Measurements from ENCODE around the gene KIZ.

Gene KIZ

DNA sequence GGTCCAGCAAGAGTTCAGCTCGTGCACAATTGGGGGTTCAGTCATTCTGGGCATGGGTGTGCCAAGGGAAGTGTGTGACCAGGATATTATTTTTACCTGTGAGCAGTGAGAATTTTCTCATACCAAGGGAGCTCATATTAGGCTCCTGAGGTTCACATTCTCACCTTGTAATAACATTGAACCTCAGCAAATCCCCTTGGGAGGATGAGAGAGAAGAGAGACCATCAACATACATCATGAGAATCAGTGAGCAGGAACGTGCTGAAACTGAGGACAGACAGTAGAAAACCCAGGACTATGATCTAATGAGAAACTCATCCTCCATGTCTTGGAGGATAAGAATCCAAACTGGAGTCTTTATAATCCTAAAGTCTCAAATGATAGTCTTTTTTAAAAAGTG lies 143.9 kb downstream of the KIZ start:
- DNase-seq (ENCODE audit: low spot score), result no peak

- no peak for DNase-seq (ENCODE audit: low spot score)
Measured at GRCh38 chr20:21270806-21271205, 144.9 kb downstream of the KIZ start.

- no peak for DNase-seq (ENCODE audit: low spot score)
Measured at GRCh38 chr20:21272279-21272678, 146.4 kb downstream of the KIZ start.

GRCh38 chr20:21272679-21273078 lies 146.8 kb downstream of the KIZ start:
- no peak for DNase-seq (ENCODE audit: low spot score)

GRCh38 chr20:21273755-21274386 lies 148.0 kb downstream of the KIZ start:
- no peak for DNase-seq (ENCODE audit: low spot score)

- DNase-seq (ENCODE audit: low spot score), result no peak
Measured at GRCh38 chr20:21278829-21279228, 152.9 kb downstream of the KIZ start.

DNA sequence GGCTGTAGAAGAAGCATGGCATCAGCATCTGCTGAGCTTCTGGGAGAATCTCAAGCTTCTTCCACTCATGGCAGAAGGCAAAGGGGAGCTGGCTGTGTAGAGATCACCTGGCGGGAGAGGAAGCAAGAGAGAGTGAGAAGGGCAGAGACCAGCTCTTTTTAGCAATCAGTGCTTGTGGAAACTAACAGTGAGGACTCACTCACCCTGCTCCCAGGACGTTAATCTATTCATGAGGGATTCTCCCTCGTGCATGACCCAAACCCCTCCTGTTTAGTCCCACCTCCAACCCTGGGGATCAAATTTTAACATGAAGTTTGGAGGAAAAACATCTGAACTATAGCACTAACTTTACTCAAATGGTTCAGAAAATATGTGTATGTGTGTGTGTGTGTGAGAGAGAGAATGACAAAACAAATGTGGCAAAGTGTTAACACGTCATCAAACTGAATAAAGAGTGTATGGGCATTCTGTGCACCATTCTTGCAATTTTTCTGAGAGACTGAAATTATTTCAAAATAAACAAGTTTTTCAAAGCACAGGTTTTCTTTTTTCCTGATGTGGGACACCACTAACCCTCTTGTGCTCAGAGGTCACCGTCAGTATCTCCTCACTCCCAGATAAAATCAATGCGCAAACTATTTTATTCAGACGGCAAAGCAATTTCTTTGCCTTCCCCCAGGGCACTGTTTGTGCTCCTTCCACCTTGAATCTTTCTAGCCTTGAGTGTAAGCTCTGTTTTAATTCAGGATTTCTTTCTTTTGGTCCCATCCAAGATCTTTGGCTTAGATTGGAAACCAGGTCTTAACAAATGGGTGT lies 154.0 kb downstream of the KIZ start:
- DNase-seq (ENCODE audit: low spot score), result no peak

GRCh38 chr20:21280522-21281016 lies 154.7 kb downstream of the KIZ start:
- DNase-seq (ENCODE audit: low spot score), result no peak

GRCh38 chr20:21286775-21287174 lies 160.9 kb downstream of the KIZ start:
- no peak for DNase-seq (ENCODE audit: low spot score)

GRCh38 chr20:21288587-21289370 lies 162.9 kb downstream of the KIZ start:
- DNase-seq (ENCODE audit: low spot score), result no peak

DNA sequence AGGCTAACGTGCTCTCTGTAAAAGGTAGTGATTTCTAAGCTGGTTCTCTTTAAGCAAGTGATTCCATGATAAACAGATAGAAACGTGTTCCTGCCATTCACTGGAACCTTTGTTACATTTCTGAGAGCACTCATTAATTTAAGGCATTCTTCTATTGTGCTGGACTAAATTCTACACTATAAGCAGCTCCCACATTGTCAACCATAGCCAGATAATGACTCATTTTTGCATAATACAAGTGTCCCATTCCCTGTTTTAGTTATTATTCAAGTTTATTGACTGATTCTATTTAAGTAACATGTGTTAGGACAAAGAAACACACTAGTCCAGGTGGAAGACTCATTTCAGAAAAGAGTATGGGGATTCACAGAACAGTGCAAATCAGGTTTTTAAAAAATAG lies 163.8 kb downstream of the KIZ start:
- DNase-seq (ENCODE audit: low spot score), result no peak

DNA sequence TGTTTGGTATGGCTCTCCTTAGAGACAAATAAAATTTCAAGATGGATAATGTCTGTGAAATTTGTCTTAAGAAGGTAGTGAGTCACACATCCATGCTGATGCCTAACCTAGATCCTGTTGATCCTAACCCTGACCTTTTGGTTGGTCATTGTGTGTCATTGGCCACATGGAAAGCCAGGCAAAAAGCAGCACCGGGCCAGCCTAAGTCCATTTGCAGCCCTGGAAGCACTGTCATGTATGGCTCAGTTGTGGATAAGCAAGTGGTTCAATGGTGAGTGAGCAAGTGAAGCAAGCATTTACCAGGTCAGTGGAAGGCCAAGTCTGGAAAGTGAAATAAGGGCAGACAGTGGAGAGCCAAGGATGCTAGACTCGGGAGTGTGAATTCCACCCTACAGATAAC lies 165.1 kb downstream of the KIZ start:
- peak; percentile 73 for DNase-seq (ENCODE audit: low spot score)

DNA sequence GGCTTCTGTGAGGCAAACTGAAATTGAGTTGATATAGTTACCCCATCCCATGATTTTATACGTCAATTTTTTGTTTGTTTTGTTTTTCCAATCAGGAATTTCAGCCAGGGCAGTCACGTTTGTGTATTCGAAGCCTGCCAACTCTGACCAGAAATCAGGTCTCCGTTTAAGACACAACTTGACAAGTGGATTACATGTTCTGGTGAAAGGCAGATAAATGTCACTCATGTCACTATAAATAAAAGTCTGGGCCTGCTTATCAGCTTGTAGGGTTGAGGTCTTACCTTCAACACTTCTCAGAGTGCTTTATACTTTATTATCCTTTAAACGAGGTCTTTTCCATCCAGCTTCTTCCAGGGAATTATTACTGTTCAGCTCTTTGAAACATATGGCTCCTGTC lies 168.9 kb downstream of the KIZ start:
- DNase-seq (ENCODE audit: low spot score), result no peak

Measured in AG08396 (cell line).